Measurements from ENCODE around the gene IZUMO1R.

DNA sequence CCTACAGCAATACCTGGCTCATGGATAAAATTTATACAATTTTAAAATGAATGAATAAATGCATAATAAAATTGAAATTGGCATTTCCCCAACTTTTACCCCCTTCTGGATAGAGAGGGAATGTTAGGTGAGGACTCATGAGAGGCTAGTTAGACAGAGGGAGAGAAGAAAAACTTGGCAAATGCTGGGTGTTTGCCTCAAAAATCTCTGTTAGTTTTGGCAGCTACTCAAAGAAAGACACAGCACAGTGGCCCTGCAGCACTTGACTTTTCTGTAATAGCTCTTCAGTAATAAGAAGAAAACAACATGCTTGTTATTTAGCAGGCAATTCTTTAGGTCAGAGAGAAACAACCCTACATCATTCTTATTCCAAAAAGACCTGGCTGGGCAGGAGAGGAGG lies 20.7 kb upstream of the IZUMO1R start:
- TF ChIP-seq, protein P1, sequence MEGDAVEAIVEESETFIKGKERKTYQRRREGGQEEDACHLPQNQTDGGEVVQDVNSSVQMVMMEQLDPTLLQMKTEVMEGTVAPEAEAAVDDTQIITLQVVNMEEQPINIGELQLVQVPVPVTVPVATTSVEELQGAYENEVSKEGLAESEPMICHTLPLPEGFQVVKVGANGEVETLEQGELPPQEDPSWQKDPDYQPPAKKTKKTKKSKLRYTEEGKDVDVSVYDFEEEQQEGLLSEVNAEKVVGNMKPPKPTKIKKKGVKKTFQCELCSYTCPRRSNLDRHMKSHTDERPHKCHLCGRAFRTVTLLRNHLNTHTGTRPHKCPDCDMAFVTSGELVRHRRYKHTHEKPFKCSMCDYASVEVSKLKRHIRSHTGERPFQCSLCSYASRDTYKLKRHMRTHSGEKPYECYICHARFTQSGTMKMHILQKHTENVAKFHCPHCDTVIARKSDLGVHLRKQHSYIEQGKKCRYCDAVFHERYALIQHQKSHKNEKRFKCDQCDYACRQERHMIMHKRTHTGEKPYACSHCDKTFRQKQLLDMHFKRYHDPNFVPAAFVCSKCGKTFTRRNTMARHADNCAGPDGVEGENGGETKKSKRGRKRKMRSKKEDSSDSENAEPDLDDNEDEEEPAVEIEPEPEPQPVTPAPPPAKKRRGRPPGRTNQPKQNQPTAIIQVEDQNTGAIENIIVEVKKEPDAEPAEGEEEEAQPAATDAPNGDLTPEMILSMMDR (conservative IDR thresholded peaks at IDR 0.05; ENCODE audit: low read depth, low read length), result no peak
- no peak for TF ChIP-seq EZH2 (IDR thresholded peaks at IDR 0.05; ENCODE audit: low read length, unreplicated experiment)
